NCI-H774 (cell line): ENCODE data around the gene JAKMIP3.

Experiments
- DNase-seq: peaks from one replicate; lab custom pipeline; 2025; lab: John Stamatoyannopoulos, UW

JAKMIP3 gene

GRCh38 chr10:132112611-132113010, 46.9 kb downstream of the JAKMIP3 start:
- no peak for DNase-seq

- no peak for DNase-seq
These were observed 47.5 kb downstream of the JAKMIP3 start for GRCh38 chr10:132113206-132113605.

GRCh38 chr10:132113766-132114365, 48.1 kb downstream of the JAKMIP3 start:
- no peak for DNase-seq

GRCh38 chr10:132114953-132115520, 49.3 kb downstream of the JAKMIP3 start:
- DNase-seq: no peak
